OCI-LY3 (cell line): Measurements from ENCODE around the gene RAB13.

ENCODE experiments used
- CTCF ChIP-seq: fragments of 200-600, 300-600 bp; sonication (generic); IDR thresholded peaks from 2 replicates; pipeline ENCODE4 v1.5.1; 2014; ENCODE audit warnings: antibody characterized with exemption, low read length, low read depth
- EZH2phosphoT487 ChIP-seq: fragments of 200-600 bp; shearing (Covaris generic); IDR thresholded peaks from 2 replicates; pipeline ENCODE4 v1.6.1; 2018; ENCODE audit warnings: antibody characterized with exemption, mixed run types, low read depth

GRCh38 chr1:153959454-153959853 is 26.7 kb downstream of the RAB13 start:
- TF ChIP-seq CTCF (no peak), EZH2phosphoT487 (no peak)
